Neural progenitor cell (in vitro differentiated cells): ENCODE measurements around the gene MKX. TPM values are rescaled to one million over a fixed set of nuclear protein-coding genes. Genes with fewer than 3 reads are reported as not detected.

Experiments
- DNase-seq: peaks from one replicate; pipeline ENCODE4 v3.0.0-alpha.2; 2016; ENCODE audit warnings: low spot score
- H2AFZ ChIP-seq: fragments of 200-600 bp; sonication (generic); replicated peaks from 2 replicates; pipeline ENCODE4 v1.6.1; 2016; ENCODE audit warnings: antibody characterized with exemption
- H3F3A ChIP-seq: fragments of 200-600 bp; sonication (generic); 2 replicates; pipeline ENCODE4 v1.6.1; 2016; ENCODE audit warnings: antibody characterized with exemption, low read depth
- H3K27ac ChIP-seq: fragments of 200-600 bp; sonication (generic); 2 replicates; pipeline ENCODE4 v1.5.1; 2016; ENCODE audit warnings: mild to moderate bottlenecking
- H3K27me3 ChIP-seq: fragments of 200-600 bp; sonication (generic); 2 replicates; pipeline ENCODE4 v1.6.1; 2016; ENCODE audit warnings: mild to moderate bottlenecking, moderate library complexity
- H3K36me3 ChIP-seq: fragments of 200-600 bp; sonication (generic); 2 replicates; pipeline ENCODE4 v1.5.1; 2016
- H3K4me1 ChIP-seq: fragments of 200-600 bp; sonication (generic); 2 replicates; pipeline ENCODE4 v1.6.1; 2016; ENCODE audit warnings: mixed run types
- H3K4me2 ChIP-seq: fragments of 200-600 bp; sonication (generic); 2 replicates; pipeline ENCODE4 v1.6.1; 2016
- H3K4me3 ChIP-seq: fragments of 200-600 bp; sonication (generic); 2 replicates; pipeline ENCODE4 v1.5.1; 2016
- H3K79me2 ChIP-seq: fragments of 200-600 bp; sonication (generic); 2 replicates; pipeline ENCODE4 v1.6.1; 2016; ENCODE audit warnings: low read depth
- H3K9ac ChIP-seq: fragments of 200-600 bp; sonication (generic); 2 replicates; pipeline ENCODE4 v1.6.1; 2016
- H3K9me3 ChIP-seq: fragments of 200-600 bp; sonication (generic); 2 replicates; pipeline ENCODE4 v1.5.1; 2016; ENCODE audit warnings: low read depth
- H4K20me1 ChIP-seq: fragments of 200-600 bp; sonication (generic); 2 replicates; pipeline ENCODE4 v1.6.1; 2016; ENCODE audit warnings: low read depth
- H3K27ac Mint-ChIP-seq: 3 replicates; pipeline ENCODE4 v1.8.0; 2021; ENCODE audit warnings: mixed read lengths
- H3K27me3 Mint-ChIP-seq: 2 replicates; pipeline ENCODE4 v1.8.0; 2022; ENCODE audit warnings: low read depth, mild to moderate bottlenecking, inconsistent platforms, moderate library complexity, mixed read lengths; ENCODE audit not compliant: insufficient read depth
- H3K36me3 Mint-ChIP-seq: 3 replicates; pipeline ENCODE4 v1.8.0; 2021; ENCODE audit warnings: mixed read lengths
- H3K4me1 Mint-ChIP-seq: 3 replicates; pipeline ENCODE4 v1.8.0; 2021; ENCODE audit warnings: mixed read lengths
- H3K4me3 Mint-ChIP-seq: 3 replicates; pipeline ENCODE4 v1.8.0; 2021; ENCODE audit warnings: mild to moderate bottlenecking, moderate library complexity, mixed read lengths
- H3K9me3 Mint-ChIP-seq: 3 replicates; pipeline ENCODE4 v1.8.0; 2020; ENCODE audit warnings: mixed read lengths
- CTCF ChIP-seq: fragments of 200-600 bp; sonication (generic); IDR thresholded peaks from 2 replicates; pipeline ENCODE4 v1.5.1; 2017; ENCODE audit warnings: antibody characterized with exemption, mild to moderate bottlenecking
- EZH2 ChIP-seq: fragments of 200-600 bp; sonication (generic); IDR thresholded peaks from 2 replicates; pipeline ENCODE4 v1.6.1; 2017; ENCODE audit warnings: antibody characterized with exemption, mild to moderate bottlenecking, moderate library complexity
- EZH2phosphoT487 ChIP-seq: fragments of 200-600 bp; sonication (generic); IDR thresholded peaks from 2 replicates; pipeline ENCODE4 v1.6.1; 2017; ENCODE audit warnings: antibody characterized with exemption
- total RNA-seq: library from RNA; depleted of rRNA; stranded (reverse); fragments of >200 nt; gene quantifications from 2 replicates; pipeline ENCODE4 v1.2.3, GENCODE V29; 2015; ENCODE audit warnings: low replicate concordance

Gene MKX
- total RNA-seq, 1 donor from 2014 or later = not detected

GRCh38 chr10:27699776-27700175, 45.8 kb downstream of the MKX start:
- Mint-ChIP-seq H3K36me3 (no peaks in the 10 kb centered on the region), H3K27ac (no peak overlapping the region), H3K4me3 (no peak overlapping the region), H3K9me3 (no peaks in the 10 kb centered on the region), H3K4me1 (peaks cover 22% of the 10 kb centered on the region), H3K27me3 (no peaks in the 10 kb centered on the region)
- H3K79me2 ChIP-seq = no peaks in the 10 kb centered on the region
- H3K4me1 ChIP-seq = peaks cover 17% of the 10 kb centered on the region
- no peak for TF ChIP-seq EZH2
- no peak for TF ChIP-seq EZH2phosphoT487
- TF ChIP-seq CTCF = no peak
- H3F3A ChIP-seq = peaks cover 11% of the 10 kb centered on the region
- H3K9ac ChIP-seq = no peak overlapping the region
- no peaks in the 10 kb centered on the region for H3K9me3 ChIP-seq
- no peak overlapping the region for H3K4me2 ChIP-seq
- H3K36me3 ChIP-seq = no peaks in the 10 kb centered on the region
- no peak for DNase-seq
- no peaks in the 10 kb centered on the region for H4K20me1 ChIP-seq
- H2AFZ ChIP-seq = no peak overlapping the region
- H3K27me3 ChIP-seq = no peaks in the 10 kb centered on the region
- H3K4me3 ChIP-seq = no peak overlapping the region
- H3K27ac ChIP-seq = no peak overlapping the region

DNA sequence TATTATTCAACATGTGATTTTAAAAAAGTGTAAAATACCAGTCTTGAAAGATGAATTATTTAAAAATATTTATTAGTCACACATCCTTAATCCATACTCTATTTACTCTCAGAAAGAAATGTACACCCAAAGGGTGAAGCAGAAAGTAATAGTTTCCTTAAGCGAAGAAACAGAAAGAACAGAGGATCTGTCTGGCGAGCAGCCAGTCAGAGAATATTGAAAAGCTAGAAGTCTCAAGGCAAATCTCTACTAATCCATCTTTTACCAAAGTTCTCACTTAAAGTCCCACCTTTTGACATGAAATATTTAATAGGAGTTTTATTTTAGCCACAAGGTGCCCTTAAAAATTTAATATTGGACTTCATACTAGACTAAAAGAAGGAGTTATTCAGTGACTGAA, 46.7 kb downstream of the MKX start:
- Histone ChIP-seq H3K4me3 (no peak overlapping the region), H3K4me1 (peaks cover 17% of the 10 kb centered on the region), H3K9ac (no peak overlapping the region), H3F3A (peaks cover 11% of the 10 kb centered on the region), H3K36me3 (no peaks in the 10 kb centered on the region), H3K4me2 (no peak overlapping the region), H4K20me1 (no peaks in the 10 kb centered on the region), H2AFZ (no peak overlapping the region), H3K27ac (no peak overlapping the region), H3K9me3 (no peaks in the 10 kb centered on the region), H3K27me3 (no peaks in the 10 kb centered on the region), H3K79me2 (no peaks in the 10 kb centered on the region)
- TF ChIP-seq EZH2phosphoT487 (no peak), EZH2 (no peak), CTCF (no peak)
- no peak for DNase-seq
- Mint-ChIP-seq H3K9me3 (no peaks in the 10 kb centered on the region), H3K27me3 (no peaks in the 10 kb centered on the region), H3K4me1 (peaks cover 22% of the 10 kb centered on the region), H3K27ac (no peak overlapping the region), H3K4me3 (no peak overlapping the region), H3K36me3 (no peaks in the 10 kb centered on the region)

GRCh38 chr10:27696466-27696865, 49.2 kb downstream of the MKX start:
- H3K9me3 Mint-ChIP-seq = no peaks in the 10 kb centered on the region
- Histone ChIP-seq H4K20me1 (no peaks in the 10 kb centered on the region), H3K9me3 (no peaks in the 10 kb centered on the region), H3K9ac (no peak overlapping the region), H2AFZ (no peak overlapping the region), H3K4me2 (no peak overlapping the region), H3K4me3 (no peak overlapping the region), H3F3A (no peaks in the 10 kb centered on the region), H3K79me2 (no peaks in the 10 kb centered on the region), H3K27ac (no peak overlapping the region), H3K4me1 (peaks cover 4% of the 10 kb centered on the region), H3K27me3 (no peaks in the 10 kb centered on the region), H3K36me3 (no peaks in the 10 kb centered on the region)
- H3K27ac Mint-ChIP-seq = no peak overlapping the region
- DNase-seq = no peak
- peaks cover 8% of the 10 kb centered on the region for H3K4me1 Mint-ChIP-seq
- no peaks in the 10 kb centered on the region for H3K27me3 Mint-ChIP-seq
- no peak for TF ChIP-seq EZH2phosphoT487
- no peak for TF ChIP-seq CTCF
- TF ChIP-seq EZH2 = no peak
- H3K4me3 Mint-ChIP-seq = no peak overlapping the region
- H3K36me3 Mint-ChIP-seq = no peaks in the 10 kb centered on the region
